ENCODE data around the gene STARD3NL. TPM values are rescaled to one million over a fixed set of nuclear protein-coding genes. Genes with fewer than 3 reads are reported as not detected.
"Not testable (repeated sequence)": the region's sequence is repeated elsewhere in the genome, so short reads cannot be mapped to it uniquely, and the experiment has no call there.

The STARD3NL gene
- total and polyA plus RNA-seq, 5 donors from 2014 or later, result 13.1 to 33.8 (median 30.4) TPM

DNA sequence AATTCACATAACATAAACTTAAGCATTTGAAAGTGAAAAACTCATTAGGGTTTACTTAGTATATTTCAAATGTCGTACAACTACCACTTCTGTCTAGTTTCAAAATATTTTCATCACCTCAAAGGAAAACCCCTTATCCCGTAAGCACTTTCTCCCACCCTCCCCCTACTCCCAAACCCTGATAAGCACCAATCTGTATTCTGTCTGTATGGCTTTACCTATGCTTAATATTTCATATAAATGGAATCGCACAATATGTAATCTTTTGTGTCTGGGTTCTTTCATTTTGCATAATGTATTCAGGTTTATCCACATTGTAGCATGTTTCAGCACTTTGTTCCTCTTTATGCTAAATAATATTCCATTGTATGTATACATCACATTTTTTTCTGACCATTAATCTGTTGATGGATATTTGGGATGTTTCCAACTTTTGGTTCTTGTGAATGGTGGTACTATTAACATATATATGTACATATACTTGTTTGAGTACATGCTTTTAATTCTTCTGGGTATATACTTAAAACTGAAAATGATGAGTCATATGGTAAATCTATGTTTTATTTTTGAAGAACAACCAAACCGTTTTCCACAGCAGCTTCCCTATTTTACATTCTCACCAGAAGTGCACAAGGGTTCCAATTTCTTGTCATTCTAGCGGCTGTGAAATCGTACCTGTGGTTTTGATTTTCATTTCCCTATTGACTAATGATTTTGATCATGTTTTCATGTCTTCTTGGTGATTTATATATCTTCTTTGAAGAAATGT is 6.2 kb upstream of the STARD3NL start:
- peak overlapping the region in 1 of 4 donors; percentile 35 for H3K4me3 Mint-ChIP-seq
- Histone ChIP-seq H3K9me3 (ENCODE audit: control insufficient read depth in 2 of 2, low read length in 2 of 2) (peaks cover 0 to 4% of the 10 kb centered on the region in 2 experiments), H3K27me3 (ENCODE audit: control insufficient read depth, insufficient read depth, low read length) (peaks cover 17% of the 10 kb centered on the region), H3K36me3 (ENCODE audit: control insufficient read depth, insufficient read depth, low read length) (no peaks in the 10 kb centered on the region), H3K27ac (ENCODE audit: insufficient read depth, low read length, poor library complexity, severe bottlenecking) (no peak overlapping the region), H3K4me3 (ENCODE audit: low read depth, low read length) (no peak overlapping the region), H3K4me1 (ENCODE audit: control insufficient read depth, insufficient read depth, low read length, poor library complexity, severe bottlenecking) (no peaks in the 10 kb centered on the region)
- ATAC-seq (ENCODE audit: low read depth in 2 of 2) (no peak), DNase-seq (no peak)
- peaks cover 56% of the 10 kb centered on the region for H3K27me3 Mint-ChIP-seq
- no peak overlapping the region for H3K27ac Mint-ChIP-seq
- H3K4me1 Mint-ChIP-seq, result peaks cover 0 to 2% (median under 1%) of the 10 kb centered on the region in 4 donors
- H3K9me3 Mint-ChIP-seq, result peaks cover 0 to 6% (median 2%) of the 10 kb centered on the region in 7 donors
- peaks cover 4% of the 10 kb centered on the region for H3K36me3 Mint-ChIP-seq

- not testable (repeated sequence) for ATAC-seq (ENCODE audit: low read depth in 2 of 2); DNase-seq; H3K9me3 ChIP-seq (ENCODE audit: control insufficient read depth in 2 of 2, low read length in 2 of 2); H3K9me3 Mint-ChIP-seq; H3K27ac Mint-ChIP-seq; H3K27ac ChIP-seq (ENCODE audit: insufficient read depth, low read length, poor library complexity, severe bottlenecking); H3K4me3 Mint-ChIP-seq; H3K36me3 Mint-ChIP-seq; H3K36me3 ChIP-seq (ENCODE audit: control insufficient read depth, insufficient read depth, low read length); H3K4me3 ChIP-seq (ENCODE audit: low read depth, low read length)
- Mint-ChIP-seq H3K4me1 (peaks cover 16 to 33% (median 23%) of the 10 kb centered on the region in 4 donors), H3K27me3 (peaks cover 24% of the 10 kb centered on the region)
- Histone ChIP-seq H3K27me3 (ENCODE audit: control insufficient read depth, insufficient read depth, low read length) (peaks cover 12% of the 10 kb centered on the region), H3K4me1 (ENCODE audit: control insufficient read depth, insufficient read depth, low read length, poor library complexity, severe bottlenecking) (peaks cover 16% of the 10 kb centered on the region)
These were observed 2.5 kb upstream of the STARD3NL start for GRCh38 chr7:38175547-38175946.

GRCh38 chr7:38177621-38178003 is 433 bp upstream of the STARD3NL start:
- Mint-ChIP-seq H3K9me3 (peaks cover 0 to 5% (median 0%) of the 10 kb centered on the region in 7 donors), H3K4me1 (peaks cover 21 to 38% (median 31%) of the 10 kb centered on the region in 4 donors), H3K27ac (peak overlapping the region; percentile 48 to 100 (median 97)), H3K36me3 (peaks cover 4% of the 10 kb centered on the region), H3K4me3 (peak overlapping the region; percentile 93 to 99 (median 98)), H3K27me3 (peaks cover 8% of the 10 kb centered on the region)
- no peaks in the 10 kb centered on the region for H3K36me3 ChIP-seq (ENCODE audit: control insufficient read depth, insufficient read depth, low read length)
- H3K4me1 ChIP-seq (ENCODE audit: control insufficient read depth, insufficient read depth, low read length, poor library complexity, severe bottlenecking), result peaks cover 16% of the 10 kb centered on the region
- DNase-seq, result no peak
- peak overlapping the region; percentile 92 for H3K4me3 ChIP-seq (ENCODE audit: low read depth, low read length)
- peak overlapping the region; percentile 90 for H3K27ac ChIP-seq (ENCODE audit: insufficient read depth, low read length, poor library complexity, severe bottlenecking)
- peaks cover 0 to 4% of the 10 kb centered on the region in 2 experiments for H3K9me3 ChIP-seq (ENCODE audit: control insufficient read depth in 2 of 2, low read length in 2 of 2)
- ATAC-seq (ENCODE audit: low read depth in 2 of 2), result no peak
- peaks cover 7% of the 10 kb centered on the region for H3K27me3 ChIP-seq (ENCODE audit: control insufficient read depth, insufficient read depth, low read length)

DNA sequence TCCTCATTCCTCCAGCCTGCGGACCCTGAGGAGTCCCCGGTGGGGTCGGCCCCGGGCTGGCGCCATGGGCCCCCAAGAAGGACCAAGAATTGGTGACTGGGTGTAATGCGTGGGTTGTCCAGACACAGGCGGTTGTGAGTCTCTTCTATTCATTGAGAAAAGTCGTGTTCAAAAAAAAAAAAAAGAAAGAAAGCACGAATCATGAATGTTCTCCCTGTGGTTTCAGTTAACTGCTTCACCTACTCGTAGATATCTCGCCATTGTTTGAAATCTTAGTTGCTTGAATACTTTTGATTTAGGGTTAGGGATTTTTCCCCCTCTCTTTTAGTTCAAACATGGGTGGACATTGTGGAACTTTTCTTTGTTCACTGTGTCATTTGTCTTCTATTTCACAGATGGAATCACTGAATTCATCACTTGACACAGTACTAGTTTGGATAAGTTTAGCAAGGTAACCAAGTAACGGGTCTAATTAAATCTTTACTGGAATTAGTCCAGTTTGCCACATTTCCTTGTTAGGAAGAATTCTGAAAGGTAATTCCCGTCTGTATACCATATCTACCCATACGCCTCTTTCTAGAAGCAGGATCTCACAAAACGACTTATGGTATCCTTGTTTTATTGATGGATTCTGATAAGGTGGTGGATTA is 775 bp downstream of the STARD3NL start:
- Mint-ChIP-seq H3K27ac (peak overlapping the region; percentile 89 to 97 (median 96)), H3K4me3 (peak overlapping the region; percentile 93 to 99 (median 98)), H3K4me1 (peaks cover 22 to 42% (median 36%) of the 10 kb centered on the region in 4 donors), H3K36me3 (peaks cover 2% of the 10 kb centered on the region), H3K9me3 (peaks cover 0 to 2% (median 0%) of the 10 kb centered on the region in 7 donors), H3K27me3 (peaks cover 3% of the 10 kb centered on the region)
- peak overlapping the region; percentile 92 for H3K4me3 ChIP-seq (ENCODE audit: low read depth, low read length)
- no peaks in the 10 kb centered on the region for H3K27me3 ChIP-seq (ENCODE audit: control insufficient read depth, insufficient read depth, low read length)
- DNase-seq (peak in 2 of 3 donors; percentile 59 to 61), ATAC-seq (ENCODE audit: low read depth in 2 of 2) (peak; percentile 26 to 49)
- H3K9me3 ChIP-seq (ENCODE audit: control insufficient read depth in 2 of 2, low read length in 2 of 2), result no peaks in the 10 kb centered on the region
- peaks cover 16% of the 10 kb centered on the region for H3K4me1 ChIP-seq (ENCODE audit: control insufficient read depth, insufficient read depth, low read length, poor library complexity, severe bottlenecking)
- no peaks in the 10 kb centered on the region for H3K36me3 ChIP-seq (ENCODE audit: control insufficient read depth, insufficient read depth, low read length)
- peak overlapping the region; percentile 90 for H3K27ac ChIP-seq (ENCODE audit: insufficient read depth, low read length, poor library complexity, severe bottlenecking)

- H3K36me3 ChIP-seq (ENCODE audit: control insufficient read depth, insufficient read depth, low read length), result no peaks in the 10 kb centered on the region
- ATAC-seq (ENCODE audit: low read depth in 2 of 2), result no peak
- Mint-ChIP-seq H3K36me3 (peaks cover 5% of the 10 kb centered on the region), H3K27me3 (no peaks in the 10 kb centered on the region), H3K4me1 (peaks cover 28 to 43% (median 40%) of the 10 kb centered on the region in 4 donors), H3K9me3 (no peaks in the 10 kb centered on the region), H3K4me3 (peak overlapping the region; percentile 44 to 99 (median 96)), H3K27ac (peak overlapping the region in 2 of 3 donors; percentile 79 to 97)
- peaks cover 16% of the 10 kb centered on the region for H3K4me1 ChIP-seq (ENCODE audit: control insufficient read depth, insufficient read depth, low read length, poor library complexity, severe bottlenecking)
- peak overlapping the region; percentile 92 for H3K4me3 ChIP-seq (ENCODE audit: low read depth, low read length)
- H3K9me3 ChIP-seq (ENCODE audit: control insufficient read depth in 2 of 2, low read length in 2 of 2), result no peaks in the 10 kb centered on the region
- peak overlapping the region; percentile 90 for H3K27ac ChIP-seq (ENCODE audit: insufficient read depth, low read length, poor library complexity, severe bottlenecking)
- DNase-seq, result no peak
- H3K27me3 ChIP-seq (ENCODE audit: control insufficient read depth, insufficient read depth, low read length), result no peaks in the 10 kb centered on the region
These were observed 1.8 kb downstream of the STARD3NL start for GRCh38 chr7:38179776-38180226.

DNA sequence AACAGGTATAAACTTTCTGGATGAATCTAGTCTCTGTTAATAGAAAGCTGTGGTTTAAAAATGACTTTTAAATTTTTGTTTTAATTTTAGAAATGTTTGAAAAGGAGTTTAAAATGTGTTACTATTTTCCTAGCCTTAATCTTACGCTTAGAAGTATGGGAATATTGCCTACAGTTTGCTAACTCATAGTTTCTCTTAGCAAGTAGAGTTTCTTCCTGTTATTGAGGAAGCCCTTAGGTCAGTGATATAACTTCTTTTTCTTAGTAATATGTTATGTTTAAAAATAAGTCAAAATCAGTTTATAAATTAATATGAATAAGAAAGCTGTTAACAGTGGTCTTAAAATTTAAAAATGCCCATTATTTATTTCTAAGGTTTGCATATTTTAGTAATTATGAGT is 3.1 kb downstream of the STARD3NL start:
- no peaks in the 10 kb centered on the region for H3K9me3 ChIP-seq (ENCODE audit: control insufficient read depth in 2 of 2, low read length in 2 of 2)
- peaks cover 31 to 53% (median 48%) of the 10 kb centered on the region in 4 donors for H3K4me1 Mint-ChIP-seq

GRCh38 chr7:38182450-38182849 is 4.4 kb downstream of the STARD3NL start:
- H3K9me3 ChIP-seq (ENCODE audit: control insufficient read depth in 2 of 2, low read length in 2 of 2), result no peaks in the 10 kb centered on the region
- Mint-ChIP-seq H3K36me3 (peaks cover 5% of the 10 kb centered on the region), H3K4me3 (no peak overlapping the region), H3K27me3 (no peaks in the 10 kb centered on the region), H3K27ac (peak overlapping the region in 1 of 3 donors; percentile 61), H3K4me1 (peaks cover 32 to 56% (median 48%) of the 10 kb centered on the region in 4 donors), H3K9me3 (no peaks in the 10 kb centered on the region)
- ATAC-seq (ENCODE audit: low read depth in 2 of 2) (no peak), DNase-seq (no peak)
- no peak overlapping the region for H3K27ac ChIP-seq (ENCODE audit: insufficient read depth, low read length, poor library complexity, severe bottlenecking)
- no peaks in the 10 kb centered on the region for H3K27me3 ChIP-seq (ENCODE audit: control insufficient read depth, insufficient read depth, low read length)
- H3K4me1 ChIP-seq (ENCODE audit: control insufficient read depth, insufficient read depth, low read length, poor library complexity, severe bottlenecking), result peaks cover 16% of the 10 kb centered on the region
- H3K36me3 ChIP-seq (ENCODE audit: control insufficient read depth, insufficient read depth, low read length), result no peaks in the 10 kb centered on the region
- no peak overlapping the region for H3K4me3 ChIP-seq (ENCODE audit: low read depth, low read length)

More for the DNA sequence above, 3.1 kb downstream of the STARD3NL start:
- H3K4me3 Mint-ChIP-seq, result peak overlapping the region in 1 of 4 donors; percentile 72
- no peaks in the 10 kb centered on the region for H3K9me3 Mint-ChIP-seq
- Histone ChIP-seq H3K27ac (ENCODE audit: insufficient read depth, low read length, poor library complexity, severe bottlenecking) (no peak overlapping the region), H3K4me3 (ENCODE audit: low read depth, low read length) (no peak overlapping the region), H3K36me3 (ENCODE audit: control insufficient read depth, insufficient read depth, low read length) (no peaks in the 10 kb centered on the region), H3K27me3 (ENCODE audit: control insufficient read depth, insufficient read depth, low read length) (no peaks in the 10 kb centered on the region), H3K4me1 (ENCODE audit: control insufficient read depth, insufficient read depth, low read length, poor library complexity, severe bottlenecking) (peaks cover 16% of the 10 kb centered on the region)
- DNase-seq, result no peak
- no peaks in the 10 kb centered on the region for H3K27me3 Mint-ChIP-seq
- no peak overlapping the region for H3K27ac Mint-ChIP-seq
- H3K36me3 Mint-ChIP-seq, result peaks cover 5% of the 10 kb centered on the region
- no peak for ATAC-seq (ENCODE audit: low read depth in 2 of 2)
